HepG2 (cell line): ENCODE measurements around the gene DOC2A. TPM values are rescaled to one million over a fixed set of nuclear protein-coding genes. Genes with fewer than 3 reads are reported as not detected.

Source experiments
- ATAC-seq: fragments of 200-7000 bp; cut with Tn5 transposase; 3 replicates; pipeline ENCODE4 v1.9.1; 2020; ENCODE audit warnings: mild to moderate bottlenecking, moderate library complexity
- BruUV-seq: library from RNA; stranded (reverse); fragments of 400-500 nt; replicated peaks from 2 replicates; lab custom pipeline; 2021; lab: Mats Ljungman, UMichigan
- CTCF ChIA-PET: fragments of 300-600 bp; formaldehyde crosslinking; extraction: SDS; loops from one replicate; lab custom pipeline; 2021; ENCODE audit warnings: low total read pairs, inconsistent platforms, low intra/inter-chr PET ratio; lab: Yijun Ruan, JAX
- POLR2A ChIA-PET: fragments of 350-600 bp; sonication (Branson Sonifier 250); formaldehyde crosslinking; loops from one replicate; lab custom pipeline; 2020; ENCODE audit warnings: antibody characterized with exemption, inconsistent platforms; lab: Yijun Ruan, JAX
- DNase-seq: peaks from one replicate; pipeline ENCODE4 v3.0.0-alpha.2; 2015; ENCODE audit warnings: low spot score
- FAIRE-seq: peaks from 3 replicates; lab custom pipeline; 2011; peaks lifted over from hg19 to GRCh38; lab: Jason Lieb, UNC
- H2AFZ ChIP-seq: one replicate; pipeline ENCODE4 v1.6.1; 2011; ENCODE audit warnings: low read length, inconsistent platforms
- H3K27ac ChIP-seq: fragments of 300-600 bp; 3 replicates; pipeline ENCODE4 v1.8.0; 2011; ENCODE audit warnings: mixed run types, mild to moderate bottlenecking, mixed read lengths, low read length, inconsistent platforms; ENCODE audit not compliant: insufficient read depth; ENCODE audit errors: extremely low read length
- H3K27me3 ChIP-seq, 2 experiments: fragments of 200-600 bp in 1 of 2; 2 replicates in 1 of 2; 3 replicates in 1 of 2; pipeline versions ENCODE4 v1.6.0 to v1.8.0; 2011; ENCODE audit warnings: low read length in 2 of 2, mild to moderate bottlenecking in 2 of 2, moderate library complexity in 2 of 2, inconsistent platforms in 1 of 2; ENCODE audit not compliant: insufficient read depth in 2 of 2, control insufficient read depth in 1 of 2
- H3K36me3 ChIP-seq, 2 experiments: fragments of 200-600 bp in 1 of 2; replicated peaks in 1 of 2; 2 replicates in 1 of 2; 3 replicates in 1 of 2; pipeline versions ENCODE4 v1.5.1 to v1.8.0; 2011; ENCODE audit warnings: low read length in 2 of 2, inconsistent platforms in 1 of 2; ENCODE audit not compliant: insufficient read depth in 2 of 2, control insufficient read depth in 1 of 2
- H3K4me1 ChIP-seq: 2 replicates; pipeline ENCODE4 v1.5.1; 2012; ENCODE audit warnings: low read length, inconsistent platforms; ENCODE audit not compliant: insufficient read depth
- H3K4me2 ChIP-seq: 2 replicates; pipeline ENCODE4 v1.6.0; 2011; ENCODE audit warnings: low read depth, low read length, inconsistent platforms
- H3K4me3 ChIP-seq, 3 experiments: fragments of 200-600 bp in 1 of 3; sonication (generic), shearing (Covaris generic) in 1 of 3; replicated peaks in 1 of 3; 2 replicates each; pipeline ENCODE4 v1.5.1; 2011 to 2016; ENCODE audit warnings: low read length in 3 of 3, inconsistent platforms in 2 of 3, low read depth in 2 of 3, mild to moderate bottlenecking in 2 of 3, control low read depth in 1 of 3, mixed read lengths in 1 of 3; ENCODE audit not compliant: insufficient read depth in 1 of 3
- H3K79me2 ChIP-seq: one replicate; pipeline ENCODE4 v1.6.1; 2011; ENCODE audit warnings: low read length, inconsistent platforms; ENCODE audit not compliant: insufficient read depth
- H3K9ac ChIP-seq: 2 replicates; pipeline ENCODE4 v1.6.0; 2011; ENCODE audit warnings: mild to moderate bottlenecking, low read depth, low read length, inconsistent platforms; ENCODE audit not compliant: insufficient read depth
- H3K9me3 ChIP-seq: 2 replicates; pipeline ENCODE4 v1.5.1; 2012; ENCODE audit warnings: mild to moderate bottlenecking, low read length
- H4K20me1 ChIP-seq: 2 replicates; pipeline ENCODE4 v1.6.0; 2011; ENCODE audit warnings: inconsistent platforms, mild to moderate bottlenecking, low read length, moderate library complexity; ENCODE audit not compliant: insufficient read depth
- CBX2 ChIP-seq, 2 experiments: fragments of 200-600 bp in 1 of 2; sonication (generic); formaldehyde crosslinking in 1 of 2; IDR thresholded peaks; 2 replicates each; pipeline versions ENCODE4 v1.7.0 to v1.8.1; 2018 to 2022; ENCODE audit warnings: low read depth in 2 of 2, low read length in 1 of 2, mild to moderate bottlenecking in 1 of 2, missing genetic modification reagents in 1 of 2
- CEBPZ ChIP-seq: IDR thresholded peaks from 2 replicates; pipeline ENCODE4 v1.6.1; 2012; ENCODE audit warnings: low read length, improper control_type of control experiment
- FIP1L1 ChIP-seq: fragments of 200-400 bp; formaldehyde crosslinking; IDR thresholded peaks from 2 replicates; pipeline ENCODE4 v1.6.1; 2018; ENCODE audit warnings: low read depth, mild to moderate bottlenecking, low read length, moderate library complexity, borderline replicate concordance; ENCODE audit not compliant: insufficient read depth
- MED13 ChIP-seq: sonication (generic); formaldehyde crosslinking; IDR thresholded peaks from 2 replicates; pipeline ENCODE4 v1.5.0; 2020; ENCODE audit warnings: missing genetic modification reagents
- MZF1 ChIP-seq: sonication (generic); formaldehyde crosslinking; IDR thresholded peaks from 2 replicates; pipeline ENCODE4 v1.8.1; 2023; ENCODE audit warnings: mild to moderate bottlenecking, missing genetic modification reagents, borderline replicate concordance
- SMAD3 ChIP-seq: sonication (generic); formaldehyde crosslinking; IDR thresholded peaks from 2 replicates; pipeline ENCODE4 v1.4.0; 2020; ENCODE audit warnings: missing genetic modification reagents
- SMC3 ChIP-seq: IDR thresholded peaks from 2 replicates; pipeline ENCODE4 v1.6.1; 2011; ENCODE audit warnings: low read length, improper control_type of control experiment
- YY1 ChIP-seq: IDR thresholded peaks from 2 replicates; pipeline ENCODE4 v1.6.1; 2011; ENCODE audit warnings: low read length, low read depth, moderate library complexity, mild to moderate bottlenecking; ENCODE audit not compliant: insufficient read depth, insufficient replicate concordance
- ZNF362 ChIP-seq: sonication (generic); formaldehyde crosslinking; IDR thresholded peaks from 2 replicates; pipeline ENCODE4 v1.4.0; 2020; ENCODE audit warnings: missing genetic modification reagents, mild to moderate bottlenecking, borderline replicate concordance
- ZNF737 ChIP-seq: sonication (generic); formaldehyde crosslinking; IDR thresholded peaks from 2 replicates; pipeline ENCODE4 v1.5.0; 2020; ENCODE audit warnings: missing genetic modification reagents, mild to moderate bottlenecking, borderline replicate concordance
- ZNF777 ChIP-seq: sonication (generic); formaldehyde crosslinking; IDR thresholded peaks from 2 replicates; pipeline ENCODE4 v1.4.0; 2020; ENCODE audit warnings: missing genetic modification reagents
- ZNF839 ChIP-seq: sonication (generic); formaldehyde crosslinking; IDR thresholded peaks from 2 replicates; pipeline ENCODE4 v1.4.0; 2020; ENCODE audit warnings: missing genetic modification reagents, mild to moderate bottlenecking, borderline replicate concordance
- ZNF841 ChIP-seq: sonication (generic); formaldehyde crosslinking; IDR thresholded peaks from 2 replicates; pipeline ENCODE4 v1.8.1; 2023; ENCODE audit warnings: missing genetic modification reagents, borderline replicate concordance
- WGBS: methylation state at CpG from one replicate; pipeline ENCODE4 v1.1.6; 2017; ENCODE audit warnings: low lambda C conversion rate; 5-methylcytosine and 5-hydroxymethylcytosine counted together
- in situ Hi-C: cut with HindIII; loops from 2 replicates; pipeline ENCODE4 v1.10.0; 2017; ENCODE audit warnings: low pct_unique_long_range_greater_than_20kb; ENCODE audit not compliant: extremely low pct_ligation_motif_present
- intact Hi-C: fragments of 100-400 bp; cut with micrococcal nuclease; formaldehyde crosslinking; loops from one replicate; pipeline ENCODE4 v1.10.0; 2022; ENCODE audit not compliant: unreplicated experiment
- polyA plus RNA-seq, 8 experiments: library from polyadenylated mRNA; depleted of rRNA in 3 of 8; stranded (reverse) in 7 of 8; unstranded in 1 of 8; fragments of >200 nt; fragmentation: Illumina TruSeq in 4 of 8; extraction: Trizol in 4 of 8; gene quantifications; 2 replicates each; pipeline versions ENCODE4 v1.2.1 to v1.2.3, GENCODE V29; 2011 to 2016; ENCODE audit warnings: low read depth in 4 of 8, missing spikeins in 1 of 8, mixed read lengths in 1 of 8; ENCODE audit not compliant: insufficient read depth in 1 of 8
- total RNA-seq, 5 experiments: library from RNA; depleted of rRNA; stranded (reverse); fragments of >200 nt; fragmentation: Illumina TruSeq; extraction: Trizol; gene quantifications; 2 replicates each; pipeline ENCODE4 v1.2.3, GENCODE V29; 2016; ENCODE audit warnings: low read depth in 1 of 5
- TF ChIP-seq, protein P1 (sequence below): IDR thresholded peaks from 2 replicates; pipeline ENCODE4 v1.6.1; 2016; ENCODE audit warnings: missing genetic modification reagents, missing compliant biosample characterization

DOC2A gene
- total and polyA plus RNA-seq, 2 of the 13 experiments (the other 11 are each of a cell fraction or from before 2014, with no cell fraction given): 0.15 to 0.55 TPM

DNA sequence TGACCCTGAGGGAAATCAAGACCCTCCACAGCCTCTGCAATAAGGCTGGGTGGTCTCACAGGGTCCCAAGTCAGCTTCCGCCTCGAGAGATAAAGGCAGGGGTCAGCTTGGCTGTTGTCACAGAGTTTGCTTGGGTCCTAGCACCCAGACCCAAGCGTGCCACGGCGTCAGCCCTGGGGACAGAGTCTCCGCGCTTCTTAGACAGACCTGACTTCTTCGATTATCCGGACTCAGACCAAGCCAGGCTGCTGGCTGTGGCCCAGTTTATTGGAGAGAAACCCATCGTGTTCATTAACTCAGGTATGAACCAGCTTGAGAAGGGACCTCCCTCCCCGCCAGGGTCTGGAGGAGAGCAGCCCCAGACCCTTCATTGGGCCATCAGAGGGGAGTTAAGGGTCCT lies 12.8 kb upstream of the DOC2A start:
- Histone ChIP-seq H3K27ac (no peak overlapping the region), H4K20me1 (no peaks in the 10 kb centered on the region), H3K9ac (no peak overlapping the region), H3K4me1 (peaks cover 10% of the 10 kb centered on the region; the same call in 1 of the 2 replicates), H3K9me3 (no peaks in the 10 kb centered on the region), H3K27me3 (peaks cover 30 to 75% of the 10 kb centered on the region in 2 experiments), H3K79me2 (no peaks in the 10 kb centered on the region), H2AFZ (no peak overlapping the region), H3K36me3 (no peaks in the 10 kb centered on the region), H3K4me2 (no peak overlapping the region), H3K4me3 (no peak overlapping the region)
- 38% methylated on average over 10 of the region's 11 CpGs for WGBS
- FAIRE-seq (no peak), DNase-seq (no peak), ATAC-seq (no peak)
- in situ Hi-C loops: no loop called here
- intact Hi-C loops: no loop called here
- no TSS peak for BruUV-seq
- CTCF ChIA-PET: interaction anchor here (1.3 kb wide), 1 partner anchor 160 kb away, joined by 3 read pairs; the partner anchor contains the start of gene CDIPT
- POLR2A ChIA-PET: no interaction called here
- no peak for TF ChIP-seq YY1
- no peak for TF ChIP-seq ZNF841 (CRISPR knock-in tag)
- no peak for TF ChIP-seq ZNF777
- no peak for TF ChIP-seq SMAD3 (CRISPR knock-in tag)
- TF ChIP-seq ZNF839 (CRISPR knock-in tag): no peak
- TF ChIP-seq MED13 (CRISPR knock-in tag): no peak
- TF ChIP-seq FIP1L1: no peak

GRCh38 chr16:30022887-30023286 lies 12.1 kb upstream of the DOC2A start, which contains the start of gene C16orf92:
TSS of gene C16orf92 (plus strand) at chr16:30023198. CDS start at chr16:30023341, 143 bp downstream.
- ChIA-PET CTCF (no interaction called here), POLR2A (no interaction called here)
- no peaks in the 10 kb centered on the region for H3K79me2 ChIP-seq
- intact Hi-C loops: no loop called here
- H3K9me3 ChIP-seq: no peaks in the 10 kb centered on the region
- H4K20me1 ChIP-seq: no peaks in the 10 kb centered on the region
- WGBS: 30% methylated on average over 6 of the region's 6 CpGs
- FAIRE-seq: no peak
- in situ Hi-C loops: no loop called here
- peaks cover 30 to 69% of the 10 kb centered on the region in 2 experiments for H3K27me3 ChIP-seq
- no peaks in the 10 kb centered on the region for H3K36me3 ChIP-seq
- no peak within 1 kb of the TSS for H3K27ac ChIP-seq
- no peak for ATAC-seq
- no peak within 1 kb of the TSS for H3K4me3 ChIP-seq
- DNase-seq: no peak
- no peak within 1 kb of the TSS for H3K4me2 ChIP-seq
- no peak within 1 kb of the TSS for H2AFZ ChIP-seq
- H3K9ac ChIP-seq: no peak within 1 kb of the TSS
- H3K4me1 ChIP-seq: peaks cover 10% of the 10 kb centered on the region; the same call in 1 of the 2 replicates
- BruUV-seq: no TSS peak
- no peak for TF ChIP-seq ZNF737 (CRISPR knock-in tag)
- TF ChIP-seq CBX2 (IDR thresholded peaks at IDR 0.05; ENCODE audit: low read depth, low read length): no peak
- no peak for TF ChIP-seq CBX2 (CRISPR knock-in tag; IDR thresholded peaks at IDR 0.05; ENCODE audit: low read depth)
- TF ChIP-seq SMC3: no peak
- no peak for TF ChIP-seq MZF1
- TF ChIP-seq ZNF362 (CRISPR knock-in tag): no peak
- no peak for TF ChIP-seq CEBPZ
- TF ChIP-seq, protein P1, sequence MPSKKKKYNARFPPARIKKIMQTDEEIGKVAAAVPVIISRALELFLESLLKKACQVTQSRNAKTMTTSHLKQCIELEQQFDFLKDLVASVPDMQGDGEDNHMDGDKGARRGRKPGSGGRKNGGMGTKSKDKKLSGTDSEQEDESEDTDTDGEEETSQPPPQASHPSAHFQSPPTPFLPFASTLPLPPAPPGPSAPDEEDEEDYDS (CRISPR knock-in tag): no peak
